ENCODE results near the gene ITPRID2. TPM values are rescaled to one million over a fixed set of nuclear protein-coding genes. Genes with fewer than 3 reads are reported as not detected.

Gene ITPRID2
- total and polyA plus RNA-seq, 5 donors: 27.8 to 95.9 (median 82.2) TPM

GRCh38 chr2:181857483-181857882 is 34.0 kb upstream of the ITPRID2 start:
- Histone ChIP-seq H3K9me3 (ENCODE audit: control insufficient read depth, low read length) (no peaks in the 10 kb centered on the region), H3K4me1 (ENCODE audit: control insufficient read depth, insufficient read depth, low read length) (no peaks in the 10 kb centered on the region), H3K4me3 (ENCODE audit: low read length) (no peak overlapping the region), H3K27ac (ENCODE audit: low read length) (no peak overlapping the region), H3K27me3 (ENCODE audit: control insufficient read depth, insufficient read depth) (no peaks in the 10 kb centered on the region)
- 74% methylated on average over 1 of the region's 1 CpG for WGBS
- no peak for DNase-seq
- intact Hi-C loops (cut with DNase I): no loop called here
- ATAC-seq: no peak

GRCh38 chr2:181858600-181858999 is 32.9 kb upstream of the ITPRID2 start:
- no peaks in the 10 kb centered on the region for H3K9me3 ChIP-seq (ENCODE audit: control insufficient read depth, low read length)
- ATAC-seq: peak in 1 of 2 donors; percentile 58
- DNase-seq: no peak
- H3K27ac ChIP-seq (ENCODE audit: low read length): no peak overlapping the region
- WGBS: 85% methylated on average over 2 of the region's 2 CpGs
- intact Hi-C loops (cut with DNase I): no loop called here
- H3K4me3 ChIP-seq (ENCODE audit: low read length): no peak overlapping the region
- no peaks in the 10 kb centered on the region for H3K27me3 ChIP-seq (ENCODE audit: control insufficient read depth, insufficient read depth)
- H3K4me1 ChIP-seq (ENCODE audit: control insufficient read depth, insufficient read depth, low read length): no peaks in the 10 kb centered on the region

GRCh38 chr2:181859123-181859522 is 32.4 kb upstream of the ITPRID2 start:
- H3K4me3 ChIP-seq (ENCODE audit: low read length): no peak overlapping the region
- H3K4me1 ChIP-seq (ENCODE audit: control insufficient read depth, insufficient read depth, low read length): no peaks in the 10 kb centered on the region
- H3K27ac ChIP-seq (ENCODE audit: low read length): no peak overlapping the region
- no peak for DNase-seq
- intact Hi-C loops (cut with DNase I): no loop called here
- H3K27me3 ChIP-seq (ENCODE audit: control insufficient read depth, insufficient read depth): no peaks in the 10 kb centered on the region
- no peaks in the 10 kb centered on the region for H3K9me3 ChIP-seq (ENCODE audit: control insufficient read depth, low read length)
- ATAC-seq: no peak
- 60% methylated on average over 1 of the region's 1 CpG for WGBS

GRCh38 chr2:181859803-181860202 is 31.7 kb upstream of the ITPRID2 start:
- no peak overlapping the region for H3K4me3 ChIP-seq (ENCODE audit: low read length)
- H3K27me3 ChIP-seq (ENCODE audit: control insufficient read depth, insufficient read depth): no peaks in the 10 kb centered on the region
- no peak for DNase-seq
- H3K27ac ChIP-seq (ENCODE audit: low read length): no peak overlapping the region
- ATAC-seq: no peak
- H3K9me3 ChIP-seq (ENCODE audit: control insufficient read depth, low read length): no peaks in the 10 kb centered on the region
- no peaks in the 10 kb centered on the region for H3K4me1 ChIP-seq (ENCODE audit: control insufficient read depth, insufficient read depth, low read length)
- intact Hi-C loops (cut with DNase I): no loop called here

- Histone ChIP-seq H3K27ac (ENCODE audit: low read length) (no peak overlapping the region), H3K9me3 (ENCODE audit: control insufficient read depth, low read length) (no peaks in the 10 kb centered on the region), H3K4me3 (ENCODE audit: low read length) (no peak overlapping the region), H3K4me1 (ENCODE audit: control insufficient read depth, insufficient read depth, low read length) (no peaks in the 10 kb centered on the region), H3K27me3 (ENCODE audit: control insufficient read depth, insufficient read depth) (no peaks in the 10 kb centered on the region)
- intact Hi-C loops (cut with DNase I): no loop called here
- no peak for ATAC-seq
- WGBS: 89% methylated on average over 4 of the region's 4 CpGs
- no peak for DNase-seq
These were observed 30.2 kb upstream of the ITPRID2 start for GRCh38 chr2:181861379-181861778.

GRCh38 chr2:181862583-181863281 is 28.8 kb upstream of the ITPRID2 start:
- ATAC-seq (no peak), DNase-seq (no peak)
- intact Hi-C loops (cut with DNase I): no loop called here
- Histone ChIP-seq H3K9me3 (ENCODE audit: control insufficient read depth, low read length) (no peaks in the 10 kb centered on the region), H3K27me3 (ENCODE audit: control insufficient read depth, insufficient read depth) (no peaks in the 10 kb centered on the region), H3K4me3 (ENCODE audit: low read length) (no peak overlapping the region), H3K4me1 (ENCODE audit: control insufficient read depth, insufficient read depth, low read length) (no peaks in the 10 kb centered on the region), H3K27ac (ENCODE audit: low read length) (no peak overlapping the region)
- WGBS: 91% methylated on average over 4 of the region's 4 CpGs

- Histone ChIP-seq H3K4me3 (ENCODE audit: low read length) (no peak overlapping the region), H3K9me3 (ENCODE audit: control insufficient read depth, low read length) (no peaks in the 10 kb centered on the region), H3K27ac (ENCODE audit: low read length) (no peak overlapping the region), H3K4me1 (ENCODE audit: control insufficient read depth, insufficient read depth, low read length) (no peaks in the 10 kb centered on the region), H3K27me3 (ENCODE audit: control insufficient read depth, insufficient read depth) (no peaks in the 10 kb centered on the region)
- DNase-seq: no peak
- 85% methylated on average over 1 of the region's 1 CpG for WGBS
- intact Hi-C loops (cut with DNase I): no loop called here
- no peak for ATAC-seq
These were observed 19.4 kb upstream of the ITPRID2 start for GRCh38 chr2:181872178-181872577.

GRCh38 chr2:181876614-181877063 is 14.9 kb upstream of the ITPRID2 start:
- Histone ChIP-seq H3K27me3 (ENCODE audit: control insufficient read depth, insufficient read depth) (no peaks in the 10 kb centered on the region), H3K9me3 (ENCODE audit: control insufficient read depth, low read length) (no peaks in the 10 kb centered on the region), H3K4me1 (ENCODE audit: control insufficient read depth, insufficient read depth, low read length) (no peaks in the 10 kb centered on the region), H3K4me3 (ENCODE audit: low read length) (no peak overlapping the region), H3K27ac (ENCODE audit: low read length) (no peak overlapping the region)
- WGBS: 63% methylated on average over 2 of the region's 2 CpGs
- DNase-seq (no peak), ATAC-seq (peak in 1 of 2 donors; percentile 96)
- intact Hi-C loops (cut with DNase I): no loop called here

- no peak for ATAC-seq
- no peaks in the 10 kb centered on the region for H3K27me3 ChIP-seq (ENCODE audit: control insufficient read depth, insufficient read depth)
- no peaks in the 10 kb centered on the region for H3K4me1 ChIP-seq (ENCODE audit: control insufficient read depth, insufficient read depth, low read length)
- no peak overlapping the region for H3K27ac ChIP-seq (ENCODE audit: low read length)
- intact Hi-C loops (cut with DNase I): no loop called here
- H3K4me3 ChIP-seq (ENCODE audit: low read length): no peak overlapping the region
- 84% methylated on average over 2 of the region's 2 CpGs for WGBS
- no peak for DNase-seq
- no peaks in the 10 kb centered on the region for H3K9me3 ChIP-seq (ENCODE audit: control insufficient read depth, low read length)
These were observed 14.3 kb upstream of the ITPRID2 start for GRCh38 chr2:181877181-181877664.

GRCh38 chr2:181878448-181878847 is 13.1 kb upstream of the ITPRID2 start:
- H3K4me3 ChIP-seq (ENCODE audit: low read length): no peak overlapping the region
- H3K4me1 ChIP-seq (ENCODE audit: control insufficient read depth, insufficient read depth, low read length): no peaks in the 10 kb centered on the region
- 39% methylated on average over 2 of the region's 2 CpGs for WGBS
- intact Hi-C loops (cut with DNase I): no loop called here
- no peak overlapping the region for H3K27ac ChIP-seq (ENCODE audit: low read length)
- no peaks in the 10 kb centered on the region for H3K9me3 ChIP-seq (ENCODE audit: control insufficient read depth, low read length)
- no peaks in the 10 kb centered on the region for H3K27me3 ChIP-seq (ENCODE audit: control insufficient read depth, insufficient read depth)
- no peak for DNase-seq
- ATAC-seq: no peak

GRCh38 chr2:181879295-181879694 is 12.2 kb upstream of the ITPRID2 start:
- DNase-seq: no peak
- Histone ChIP-seq H3K27ac (ENCODE audit: low read length) (no peak overlapping the region), H3K9me3 (ENCODE audit: control insufficient read depth, low read length) (no peaks in the 10 kb centered on the region), H3K4me3 (ENCODE audit: low read length) (no peak overlapping the region), H3K4me1 (ENCODE audit: control insufficient read depth, insufficient read depth, low read length) (no peaks in the 10 kb centered on the region), H3K27me3 (ENCODE audit: control insufficient read depth, insufficient read depth) (no peaks in the 10 kb centered on the region)
- 96% methylated on average over 2 of the region's 2 CpGs for WGBS
- ATAC-seq: no peak
- intact Hi-C loops (cut with DNase I): no loop called here

Measured in right cardiac atrium (tissue), 5 donors.